Measurements from ENCODE around the gene ARFIP2.
"Not testable (repeated sequence)": the region's sequence is repeated elsewhere in the genome, so short reads cannot be mapped to it uniquely, and the experiment has no call there.

Gene ARFIP2

DNA sequence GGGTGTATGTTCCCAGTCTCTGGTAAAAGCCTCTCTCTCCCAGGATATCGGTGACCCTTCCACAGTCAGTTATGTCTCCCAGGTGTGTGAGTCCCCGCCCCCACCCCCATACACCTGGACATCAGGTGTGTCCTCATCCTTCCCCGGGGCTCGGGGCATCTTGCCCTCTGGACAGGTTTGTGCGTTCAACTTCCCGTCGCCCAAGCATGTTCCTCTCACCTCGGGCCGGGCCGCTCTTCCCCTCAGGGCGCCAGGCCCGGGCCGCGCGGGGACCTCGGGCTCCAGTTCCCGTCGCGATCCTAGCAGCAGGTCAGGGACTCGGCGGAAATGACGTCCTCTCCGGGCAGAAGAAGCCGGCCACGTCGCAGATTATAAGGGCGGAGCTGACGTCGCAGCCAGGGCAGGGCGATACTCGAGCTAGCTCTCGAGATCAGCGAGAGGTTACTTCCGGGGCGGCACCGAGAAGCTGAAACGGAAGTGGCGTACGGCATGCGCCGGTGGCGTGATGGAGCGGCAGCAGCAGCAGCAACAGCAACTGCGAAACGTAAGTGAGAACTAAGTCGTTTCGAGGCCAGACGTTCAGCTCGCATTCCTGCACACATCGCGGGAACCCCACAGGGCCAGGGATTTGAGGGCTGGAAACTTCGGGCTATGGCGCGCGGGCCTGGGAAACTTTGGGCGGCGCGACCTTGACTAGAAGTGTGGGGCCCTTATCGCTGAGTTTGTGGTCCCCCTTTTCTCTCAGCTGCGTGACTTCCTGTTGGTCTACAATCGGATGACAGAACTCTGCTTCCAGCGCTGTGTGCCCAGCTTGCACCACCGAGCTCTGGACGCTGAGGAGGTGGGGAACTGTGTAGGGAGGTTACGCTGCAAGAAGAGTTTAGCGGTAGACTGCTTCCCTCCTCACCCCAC is at the start of gene ARFIP2, which contains the start of gene TIMM10B:
ARFIP2 (minus strand) TSS at position 320 of the 912 bp plus-strand sequence. CDS start 910 bp downstream, outside the sequence.
TIMM10B (plus strand) TSS at position 490 of the 912 bp plus-strand sequence; CDS start at position 506, 16 bp downstream.
- peak; percentile 91 for DNase-seq

- DNase-seq: no peak
Observed at GRCh38 chr11:6530848-6531247, 49.7 kb upstream of the ARFIP2 start.

DNA sequence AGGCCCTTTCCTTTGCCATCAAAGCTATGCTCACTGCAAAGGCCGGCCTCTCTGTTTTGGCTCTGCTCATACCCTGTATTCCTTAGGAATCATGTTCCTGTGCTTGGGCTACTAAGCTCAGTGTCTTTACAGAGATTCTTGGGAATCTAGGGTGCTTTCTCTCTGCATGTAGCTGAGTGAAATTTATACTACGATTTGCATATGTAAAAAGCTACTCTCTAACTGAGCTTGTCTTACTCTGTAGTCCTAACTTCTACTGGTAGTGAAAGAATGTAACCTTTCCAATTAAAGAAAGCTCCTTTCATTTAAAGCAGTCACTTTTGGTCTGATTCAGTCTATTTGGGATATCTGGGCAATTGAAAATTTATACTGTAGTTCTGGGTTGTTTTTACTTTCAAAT is 48.1 kb upstream of the ARFIP2 start:
- DNase-seq: no peak

- no peak for DNase-seq
Observed at GRCh38 chr11:6526411-6527135, 45.4 kb upstream of the ARFIP2 start.

DNA sequence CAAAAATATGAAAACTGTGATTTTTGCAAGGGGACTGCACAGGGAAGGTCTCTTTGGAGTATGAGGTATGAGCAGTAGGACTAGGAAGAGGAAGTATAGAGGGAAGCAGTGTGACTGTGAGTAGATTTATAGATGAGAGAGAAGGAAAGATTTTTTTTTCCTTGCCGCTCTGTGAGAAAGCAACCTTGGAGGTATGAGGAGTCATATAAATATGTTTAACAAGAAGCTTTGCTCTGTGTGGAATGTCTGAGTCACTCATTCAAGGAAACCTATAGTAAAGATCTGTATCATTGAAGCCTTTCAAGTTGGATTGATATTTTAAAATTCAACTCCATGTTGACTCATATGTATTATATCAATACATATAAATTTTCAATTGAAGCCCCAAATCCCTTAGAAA is 42.1 kb upstream of the ARFIP2 start:
- no peak for DNase-seq

DNA sequence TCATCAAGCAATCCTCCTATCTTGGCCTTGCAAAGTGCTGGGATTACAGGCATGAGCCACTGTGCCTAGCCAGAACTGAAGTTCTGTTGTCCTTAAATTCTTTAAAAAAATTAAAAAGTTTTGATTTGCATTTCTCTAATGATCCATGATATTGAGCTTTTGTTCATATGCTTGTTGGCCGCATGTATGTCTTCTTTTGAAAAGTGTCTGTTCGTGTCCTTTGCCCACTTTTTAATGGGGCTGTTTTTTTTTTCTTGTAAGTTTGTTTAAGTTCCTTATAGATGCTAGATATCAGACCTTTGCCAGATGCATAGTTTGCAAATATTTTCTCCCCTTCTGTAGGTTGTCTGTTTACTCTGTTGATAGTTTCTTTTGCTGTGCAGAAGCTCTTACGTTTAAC is 40.8 kb upstream of the ARFIP2 start:
- not testable (repeated sequence) for DNase-seq

DNA sequence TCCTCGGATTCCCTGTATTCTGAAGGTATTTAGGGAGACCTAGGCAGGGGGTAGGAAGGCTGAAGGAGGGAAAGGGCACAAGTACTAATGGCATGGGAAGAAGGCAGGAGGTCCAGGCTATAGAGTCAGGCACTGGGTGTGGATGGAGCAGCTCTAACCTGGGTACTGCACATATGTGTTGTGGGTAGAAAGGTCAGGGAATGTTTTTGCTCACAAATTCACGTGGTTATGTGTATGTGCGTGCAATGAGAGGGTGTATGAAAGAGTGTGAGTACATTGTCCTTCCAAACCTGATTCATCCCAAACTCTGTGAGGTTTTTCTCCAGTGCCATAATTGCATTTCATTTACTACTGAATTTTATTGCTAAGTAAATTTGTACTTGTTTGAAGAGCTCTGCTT is 39.1 kb upstream of the ARFIP2 start:
- DNase-seq: no peak

DNA sequence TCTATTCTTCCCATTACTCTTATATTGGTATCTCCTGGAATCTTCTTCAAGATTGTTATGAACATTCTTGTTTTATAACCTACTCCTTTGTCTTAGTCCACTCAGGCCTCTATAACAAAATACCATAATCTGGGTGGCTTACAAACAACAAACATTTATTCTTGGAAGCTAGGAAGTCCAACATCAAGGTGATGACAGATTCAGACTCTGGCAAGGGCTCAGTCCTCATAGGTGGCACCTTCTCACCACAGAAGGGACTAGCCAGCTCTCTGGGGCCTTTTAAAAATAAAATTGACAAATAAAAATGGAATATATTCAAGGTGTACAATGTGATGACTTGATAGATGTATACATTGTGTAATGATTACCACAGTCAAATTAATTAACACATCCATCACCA is 35.7 kb upstream of the ARFIP2 start:
- DNase-seq: no peak

- peak; percentile 50 for DNase-seq
Observed at GRCh38 chr11:6505577-6506240, 24.6 kb upstream of the ARFIP2 start.

DNA sequence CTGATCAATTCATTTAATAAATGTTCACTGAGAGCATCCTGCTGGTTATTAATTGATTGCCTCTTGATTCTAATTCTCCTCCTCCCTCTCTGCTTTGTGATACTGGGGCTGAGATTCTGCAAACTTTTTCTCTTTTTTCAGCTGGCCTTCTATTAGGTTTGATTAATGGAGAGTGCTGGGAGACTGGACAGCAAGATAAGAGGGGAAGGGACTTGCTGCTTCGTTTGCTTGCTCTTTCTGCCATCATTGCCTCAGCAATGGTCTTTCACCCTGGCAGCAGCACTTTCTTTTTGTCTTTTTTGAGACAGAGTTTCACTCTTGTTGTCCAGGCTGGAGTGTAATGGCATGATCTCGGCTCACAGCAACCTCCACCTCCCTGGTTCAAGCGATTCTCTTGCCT is 23.0 kb upstream of the ARFIP2 start:
- no peak for DNase-seq

DNA sequence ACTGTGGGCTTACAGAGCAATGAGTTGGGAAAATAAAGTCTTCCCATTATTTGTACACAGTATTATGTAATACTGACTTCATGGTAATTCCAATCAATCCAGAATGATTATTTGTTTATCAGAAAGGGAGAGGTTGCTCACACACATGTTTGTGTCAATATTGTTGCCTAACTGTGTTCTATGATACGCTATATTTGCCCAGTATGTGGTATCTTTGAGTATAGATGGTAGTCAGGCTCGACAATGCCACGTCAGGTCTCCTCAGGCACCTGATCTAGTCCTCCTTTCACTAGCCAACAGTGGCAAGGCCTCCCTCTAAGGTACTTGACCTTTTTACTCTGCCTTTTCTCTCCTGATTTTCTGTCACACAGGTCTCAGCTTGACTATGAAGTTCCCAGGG is 21.3 kb upstream of the ARFIP2 start:
- DNase-seq: no peak

GRCh38 chr11:6498544-6498943 is 17.4 kb upstream of the ARFIP2 start:
- DNase-seq: no peak

- no peak for DNase-seq
Observed at GRCh38 chr11:6498121-6498520, 17.0 kb upstream of the ARFIP2 start.

- DNase-seq: no peak
Observed at GRCh38 chr11:6497069-6497839, 16.1 kb upstream of the ARFIP2 start, which contains the start of gene DNHD1. DNHD1 (plus strand) TSS chr11:6497280; CDS start chr11:6498216, 936 bp downstream.

DNA sequence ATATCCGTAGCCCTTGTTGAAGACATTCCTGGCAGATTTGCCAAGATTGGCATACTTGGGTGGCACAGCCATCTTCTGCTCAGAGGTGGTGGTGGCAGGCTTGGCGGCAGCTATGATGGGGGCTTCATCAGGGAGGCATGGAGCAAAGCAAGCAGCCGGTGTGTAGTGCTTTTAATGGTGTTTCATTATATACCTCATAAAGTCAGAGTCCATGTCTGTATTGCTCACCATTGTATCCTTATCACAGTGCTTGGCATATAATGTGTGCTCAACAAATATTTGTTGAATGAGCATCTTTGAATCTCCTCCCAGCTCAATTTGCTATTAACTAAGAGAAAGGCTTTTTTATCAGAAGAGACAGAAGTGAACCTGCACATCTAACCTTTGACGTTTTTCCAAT is 8.2 kb upstream of the ARFIP2 start:
- DNase-seq: no peak

DNA sequence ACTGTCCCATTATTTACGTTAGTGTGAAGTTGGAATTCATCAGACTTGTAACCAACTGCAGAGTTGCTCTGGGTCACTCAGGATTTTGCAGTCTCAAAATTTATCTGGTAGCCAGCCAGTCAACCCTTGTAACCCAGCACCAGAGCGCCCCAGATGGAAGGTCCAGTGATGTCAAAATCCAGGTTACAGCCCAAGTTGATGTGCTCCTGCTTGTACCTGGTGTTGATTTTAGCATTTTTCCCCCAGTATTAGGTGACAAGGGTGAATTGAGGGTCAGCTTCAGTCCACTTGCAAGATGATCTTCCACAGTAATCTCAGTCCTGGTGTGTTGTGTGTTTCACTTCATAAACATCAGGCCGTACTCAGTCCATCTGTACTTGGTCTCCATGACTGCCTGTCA is 7.7 kb upstream of the ARFIP2 start:
- DNase-seq: no peak

- DNase-seq: no peak
Observed at GRCh38 chr11:6488342-6488741, 7.2 kb upstream of the ARFIP2 start.

- DNase-seq: no peak
Observed at GRCh38 chr11:6486938-6487337, 5.8 kb upstream of the ARFIP2 start.

DNA sequence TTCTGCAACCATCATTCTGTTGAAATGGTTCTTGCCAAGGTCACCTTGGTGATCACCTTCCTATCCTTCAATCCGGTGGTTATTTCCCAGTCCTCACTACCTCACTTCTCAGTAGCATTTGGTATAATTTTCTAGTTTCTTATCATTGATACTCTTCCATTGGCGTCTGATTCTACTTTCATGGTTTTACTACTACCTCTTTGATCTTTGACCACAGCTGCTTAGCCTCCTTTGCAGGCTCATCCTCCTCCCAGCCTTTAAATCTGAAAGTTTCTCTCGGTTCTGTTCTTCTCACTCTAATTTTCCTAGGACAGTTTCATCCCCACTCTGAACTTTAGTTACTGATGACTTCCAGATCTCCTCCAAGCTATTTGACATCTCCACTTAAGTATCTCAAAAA is 5.1 kb upstream of the ARFIP2 start:
- no peak for DNase-seq

- DNase-seq: no peak
Observed at GRCh38 chr11:6485661-6486060, 4.5 kb upstream of the ARFIP2 start.

DNA sequence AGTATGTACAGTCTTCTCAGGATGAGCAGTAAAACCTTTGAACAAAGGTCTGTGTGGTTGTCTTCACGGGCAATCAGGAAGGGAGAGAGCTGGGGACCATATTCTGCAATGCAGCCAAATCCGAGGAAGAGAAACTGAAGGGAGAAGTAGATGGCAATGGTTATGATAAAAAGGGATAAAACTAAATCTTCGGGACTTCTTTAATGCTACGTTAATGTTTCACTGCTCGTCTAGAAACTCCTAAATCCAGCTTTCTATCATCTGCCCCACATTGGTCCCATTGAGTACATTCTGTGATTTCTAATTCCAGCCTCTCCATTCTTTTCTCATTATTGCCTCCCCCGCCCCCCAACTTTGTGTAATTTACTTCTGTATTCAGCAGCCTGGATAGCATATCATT is 1.9 kb upstream of the ARFIP2 start:
- DNase-seq: no peak

GRCh38 chr11:6482441-6482840 is 1.3 kb upstream of the ARFIP2 start:
- DNase-seq: no peak

DNA sequence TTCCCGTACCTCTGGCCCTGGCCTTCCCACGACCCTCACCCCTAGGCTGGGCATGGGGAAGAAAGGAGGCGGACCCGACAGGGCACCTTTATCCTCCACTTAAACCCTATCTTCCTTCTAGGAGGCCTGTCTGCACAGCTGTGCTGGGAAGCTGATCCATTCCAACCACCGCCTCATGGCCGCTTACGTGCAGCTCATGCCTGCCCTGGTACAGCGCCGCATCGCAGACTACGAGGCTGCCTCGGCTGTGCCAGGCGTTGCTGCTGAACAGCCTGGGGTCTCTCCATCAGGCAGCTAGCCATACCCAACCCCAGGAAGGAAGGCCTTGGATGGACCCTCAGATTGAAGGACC is 769 bp upstream of the ARFIP2 start:
- DNase-seq: no peak
